Liver (tissue), 9 donors: ENCODE data around the gene SSRP1. TPM values are rescaled to one million over a fixed set of nuclear protein-coding genes. Genes with fewer than 3 reads are reported as not detected.
"Not testable (repeated sequence)": the region's sequence is repeated elsewhere in the genome, so short reads cannot be mapped to it uniquely, and the experiment has no call there.

Experiments
- DNase-seq: peaks from one replicate; pipeline ENCODE4 v3.0.0-alpha.2; 2017; ENCODE audit warnings: low spot score
- H3K27ac ChIP-seq, 2 donors: one replicate each; pipeline ENCODE4 v1.7.0; 2013; ENCODE audit warnings: inconsistent platforms in 2 of 2, low read length in 2 of 2, control low read depth in 1 of 2, low read depth in 1 of 2, mild to moderate bottlenecking in 1 of 2
- H3K27me3 ChIP-seq, 4 donors: one replicate each; pipeline versions ENCODE4 v1.6.1 to v1.7.0; 2013; ENCODE audit warnings: low read length in 3 of 4, inconsistent platforms in 1 of 4, mild to moderate bottlenecking in 1 of 4, moderate library complexity in 1 of 4; ENCODE audit not compliant: control insufficient read depth in 4 of 4, insufficient read depth in 4 of 4
- H3K36me3 ChIP-seq, 4 donors: one replicate each; pipeline versions ENCODE4 v1.6.1 to v1.7.0; 2013; ENCODE audit warnings: low read length in 3 of 4, mild to moderate bottlenecking in 3 of 4, low read depth in 1 of 4, moderate library complexity in 1 of 4; ENCODE audit not compliant: control insufficient read depth in 4 of 4, insufficient read depth in 3 of 4
- H3K4me1 ChIP-seq, 4 donors: one replicate each; pipeline versions ENCODE4 v1.6.1 to v1.7.0; 2013; ENCODE audit warnings: low read length in 3 of 4, mild to moderate bottlenecking in 3 of 4, moderate library complexity in 1 of 4; ENCODE audit not compliant: control insufficient read depth in 4 of 4, insufficient read depth in 4 of 4
- H3K4me3 ChIP-seq, 3 donors: one replicate each; pipeline versions ENCODE4 v1.6.1 to v1.7.0; 2013; ENCODE audit warnings: low read length in 3 of 3, control low read depth in 1 of 3, low read depth in 1 of 3, mild to moderate bottlenecking in 1 of 3
- H3K9ac ChIP-seq, 2 donors: one replicate each; pipeline ENCODE4 v1.7.0; 2013; ENCODE audit warnings: low read length in 2 of 2, mild to moderate bottlenecking in 2 of 2, moderate library complexity in 2 of 2, control low read depth in 1 of 2, low read depth in 1 of 2
- H3K9me3 ChIP-seq, 4 donors: one replicate each; pipeline versions ENCODE4 v1.6.1 to v1.7.0; 2013; ENCODE audit warnings: low read length in 3 of 4; ENCODE audit not compliant: control insufficient read depth in 4 of 4
- EGR1 ChIP-seq, 2 donors: IDR thresholded peaks; 2 replicates each; pipeline ENCODE4 v1.6.1; 2016 to 2018; ENCODE audit warnings: antibody characterized with exemption in 2 of 2, low read depth in 2 of 2
- FOXA1 ChIP-seq: IDR thresholded peaks from 2 replicates; pipeline ENCODE4 v1.6.1; 2016; ENCODE audit warnings: antibody characterized with exemption
- FOXA2 ChIP-seq: IDR thresholded peaks from 2 replicates; pipeline ENCODE4 v1.6.1; 2016; ENCODE audit warnings: antibody characterized with exemption
- GABPA ChIP-seq, 2 donors: IDR thresholded peaks in 1 of 2; conservative IDR thresholded peaks in 1 of 2; 2 replicates each; pipeline ENCODE4 v1.6.1; 2016; ENCODE audit warnings: antibody characterized with exemption in 2 of 2, mild to moderate bottlenecking in 1 of 2, moderate library complexity in 1 of 2
- HNF4A ChIP-seq, 2 donors: conservative IDR thresholded peaks; 2 replicates each; pipeline ENCODE4 v1.6.1; 2016; ENCODE audit warnings: antibody characterized with exemption in 2 of 2, mild to moderate bottlenecking in 2 of 2
- HNF4G ChIP-seq: IDR thresholded peaks from 2 replicates; pipeline ENCODE4 v1.6.1; 2016; ENCODE audit warnings: antibody characterized with exemption
- JUND ChIP-seq, 2 donors: IDR thresholded peaks; 2 replicates each; pipeline ENCODE4 v1.6.1; 2016; ENCODE audit warnings: antibody characterized with exemption in 2 of 2
- NR2F2 ChIP-seq: IDR thresholded peaks from 2 replicates; pipeline ENCODE4 v1.6.1; 2016; ENCODE audit warnings: antibody characterized with exemption
- RAD21 ChIP-seq, 2 donors: IDR thresholded peaks; 2 replicates each; pipeline ENCODE4 v1.6.1; 2016; ENCODE audit warnings: antibody characterized with exemption in 2 of 2, mild to moderate bottlenecking in 2 of 2
- RXRA ChIP-seq, 2 donors: IDR thresholded peaks; 2 replicates each; pipeline ENCODE4 v1.6.1; 2017 to 2018; ENCODE audit warnings: antibody characterized with exemption in 2 of 2, mild to moderate bottlenecking in 1 of 2
- SP1 ChIP-seq: IDR thresholded peaks from 2 replicates; pipeline ENCODE4 v1.6.1; 2018; ENCODE audit warnings: antibody characterized with exemption, mild to moderate bottlenecking
- TAF1 ChIP-seq: conservative IDR thresholded peaks from 2 replicates; pipeline ENCODE4 v1.6.1; 2016; ENCODE audit warnings: antibody characterized with exemption, mild to moderate bottlenecking
- YY1 ChIP-seq: IDR thresholded peaks from 2 replicates; pipeline ENCODE4 v1.6.1; 2016; ENCODE audit warnings: antibody characterized with exemption, mild to moderate bottlenecking
- WGBS: extraction: QIAGEN DNeasy Blood & Tissue Kit; methylation state at CpG from one replicate; pipeline ENCODE4 v1.1.7; 2013; 5-methylcytosine and 5-hydroxymethylcytosine counted together
- polyA plus RNA-seq, 2 donors: library from polyadenylated mRNA; stranded (reverse) in 1 of 2; unstranded in 1 of 2; fragments of 200-250 nt in 1 of 2; fragments of >200 nt in 1 of 2; fragmentation: Nextera tagmentation in 1 of 2; extraction: Ambion mirVana in 1 of 2; gene quantifications; one replicate each; pipeline versions ENCODE4 v1.2.1 to v1.2.3, GENCODE V29; 2013 to 2015
- total RNA-seq, 2 donors: library from RNA; depleted of rRNA; stranded (reverse); fragments of >200 nt; gene quantifications; one replicate each; pipeline ENCODE4 v1.2.3, GENCODE V29; 2014
- TF ChIP-seq, protein P1 (sequence below): IDR thresholded peaks from 2 replicates; pipeline ENCODE4 v1.6.1; 2016; ENCODE audit warnings: antibody characterized with exemption, mild to moderate bottlenecking
- TF ChIP-seq, protein P2 (sequence below): fragments of 150-350 bp; IDR thresholded peaks from 2 replicates; pipeline ENCODE4 v1.5.1; 2017; ENCODE audit warnings: improper control_type of control experiment, low read depth, low read length; ENCODE audit not compliant: missing input control
- TF ChIP-seq, protein P3 (sequence below): IDR thresholded peaks from 2 replicates; pipeline ENCODE4 v1.6.1; 2016; ENCODE audit warnings: antibody characterized with exemption
- TF ChIP-seq, protein P4 (sequence below): IDR thresholded peaks from 2 replicates; pipeline ENCODE4 v1.6.1; 2016; ENCODE audit warnings: antibody characterized with exemption
- TF ChIP-seq, protein P5 (sequence below): IDR thresholded peaks from 2 replicates; pipeline ENCODE4 v1.6.1; 2016; ENCODE audit warnings: antibody characterized with exemption
- donor health status: healthy.
- donor health status: healthy.
- donor health status: healthy.
- donor health status: healthy.
- donor health status: healthy.

Gene SSRP1
- total and polyA plus RNA-seq, 4 donors, result 13.9 to 45.3 (median 28.4) TPM

DNA sequence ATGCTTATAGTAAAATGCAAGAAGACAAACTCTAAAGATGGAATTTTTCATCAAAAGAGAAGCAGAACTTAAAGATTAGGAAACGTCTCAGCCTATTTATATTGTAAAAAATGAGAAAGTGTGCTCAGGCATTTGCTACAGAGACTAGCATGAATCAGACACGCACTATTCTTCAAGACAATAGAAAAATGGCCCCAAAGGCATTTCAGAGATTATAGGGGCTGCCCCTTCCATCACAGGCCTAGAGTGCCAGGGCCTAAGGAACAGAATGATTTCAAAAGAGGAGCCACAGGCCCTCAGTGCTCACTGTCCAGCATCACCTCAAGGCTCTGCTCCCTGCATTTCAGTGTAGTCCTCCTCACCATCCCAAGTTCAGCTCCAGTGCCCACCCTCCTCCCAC, 38.5 kb downstream of the SSRP1 start (continued):
- TF ChIP-seq YY1, result no peak
- TF ChIP-seq EGR1 (IDR thresholded peaks at IDR 0.05; ENCODE audit: low read depth in 2 of 2), result no peak
- no peak for TF ChIP-seq SP1
- no peak for TF ChIP-seq TAF1

DNA sequence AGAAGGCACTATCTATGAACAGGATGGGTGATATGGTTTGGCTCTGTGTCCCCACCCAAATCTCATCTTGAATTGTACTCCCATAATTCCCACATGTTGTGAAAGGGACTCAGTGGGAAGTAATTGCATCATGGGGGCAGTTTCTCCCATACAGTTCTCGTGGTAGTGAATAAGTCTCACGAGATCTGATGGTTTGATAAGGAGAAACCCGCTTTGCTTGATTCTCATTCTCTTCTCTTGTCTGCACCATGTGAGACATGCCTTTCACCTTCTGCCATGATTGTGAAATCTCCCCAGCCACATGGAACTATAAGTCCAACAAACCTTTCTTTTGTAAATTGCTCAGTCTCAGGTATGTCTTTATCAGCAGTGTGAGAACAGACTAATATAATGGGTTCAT, 39.5 kb downstream of the SSRP1 start:
- not testable (repeated sequence) for H3K27ac ChIP-seq, H3K9ac ChIP-seq, H3K4me3 ChIP-seq, H3K9me3 ChIP-seq, DNase-seq, H3K27me3 ChIP-seq
- peaks cover 17 to 22% (median 19%) of the 10 kb centered on the region in 4 donors for H3K4me1 ChIP-seq
- peaks cover 9 to 31% (median 28%) of the 10 kb centered on the region in 4 donors for H3K36me3 ChIP-seq
- 96% methylated on average over 3 of the region's 3 CpGs for WGBS

DNA sequence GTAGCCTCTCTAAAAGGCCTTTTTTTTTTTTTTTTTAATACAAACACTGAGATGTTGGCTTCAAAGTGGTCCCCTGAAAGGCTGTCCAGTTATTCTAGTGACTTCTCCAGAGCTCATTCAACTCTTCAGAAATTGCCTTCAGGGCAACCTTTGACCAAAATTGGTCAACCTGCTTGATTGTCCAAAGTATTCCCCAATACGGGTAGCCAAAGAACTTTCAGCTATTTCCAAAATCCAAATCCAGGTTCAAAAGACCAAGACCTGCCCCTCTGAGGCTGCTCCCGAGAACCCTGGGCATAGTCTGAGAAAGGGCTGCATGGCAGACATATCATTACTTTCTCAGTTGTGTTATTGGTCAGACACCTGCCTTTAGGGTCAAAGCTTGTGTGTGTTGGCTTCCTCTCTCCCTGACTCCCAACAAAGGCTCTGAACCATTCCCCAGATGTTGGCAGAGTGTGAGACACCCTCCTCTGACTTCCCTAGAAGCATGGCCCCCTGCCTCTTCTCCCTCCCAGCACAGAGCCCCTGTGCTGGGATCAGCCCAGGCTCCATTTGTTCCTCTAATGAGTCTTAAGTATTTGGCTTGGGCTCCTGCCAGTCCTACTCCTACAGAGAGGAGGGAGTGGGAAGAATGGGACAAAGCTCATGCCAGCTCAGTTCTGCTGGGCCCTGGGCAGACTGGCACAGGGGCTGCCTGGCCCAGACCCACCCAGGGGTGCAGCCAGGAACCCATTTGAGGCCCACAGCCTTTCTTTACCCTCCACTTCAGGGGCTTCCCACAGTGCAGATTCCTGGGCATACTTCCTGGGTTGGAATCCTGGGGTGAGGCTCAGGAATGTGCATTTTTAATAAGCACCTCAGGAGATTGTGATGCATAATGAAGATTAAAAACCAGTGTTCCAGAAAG, 41.2 kb downstream of the SSRP1 start:
- peaks cover 0 to 5% (median 1%) of the 10 kb centered on the region in 4 donors for H3K9me3 ChIP-seq
- TF ChIP-seq, protein P1, sequence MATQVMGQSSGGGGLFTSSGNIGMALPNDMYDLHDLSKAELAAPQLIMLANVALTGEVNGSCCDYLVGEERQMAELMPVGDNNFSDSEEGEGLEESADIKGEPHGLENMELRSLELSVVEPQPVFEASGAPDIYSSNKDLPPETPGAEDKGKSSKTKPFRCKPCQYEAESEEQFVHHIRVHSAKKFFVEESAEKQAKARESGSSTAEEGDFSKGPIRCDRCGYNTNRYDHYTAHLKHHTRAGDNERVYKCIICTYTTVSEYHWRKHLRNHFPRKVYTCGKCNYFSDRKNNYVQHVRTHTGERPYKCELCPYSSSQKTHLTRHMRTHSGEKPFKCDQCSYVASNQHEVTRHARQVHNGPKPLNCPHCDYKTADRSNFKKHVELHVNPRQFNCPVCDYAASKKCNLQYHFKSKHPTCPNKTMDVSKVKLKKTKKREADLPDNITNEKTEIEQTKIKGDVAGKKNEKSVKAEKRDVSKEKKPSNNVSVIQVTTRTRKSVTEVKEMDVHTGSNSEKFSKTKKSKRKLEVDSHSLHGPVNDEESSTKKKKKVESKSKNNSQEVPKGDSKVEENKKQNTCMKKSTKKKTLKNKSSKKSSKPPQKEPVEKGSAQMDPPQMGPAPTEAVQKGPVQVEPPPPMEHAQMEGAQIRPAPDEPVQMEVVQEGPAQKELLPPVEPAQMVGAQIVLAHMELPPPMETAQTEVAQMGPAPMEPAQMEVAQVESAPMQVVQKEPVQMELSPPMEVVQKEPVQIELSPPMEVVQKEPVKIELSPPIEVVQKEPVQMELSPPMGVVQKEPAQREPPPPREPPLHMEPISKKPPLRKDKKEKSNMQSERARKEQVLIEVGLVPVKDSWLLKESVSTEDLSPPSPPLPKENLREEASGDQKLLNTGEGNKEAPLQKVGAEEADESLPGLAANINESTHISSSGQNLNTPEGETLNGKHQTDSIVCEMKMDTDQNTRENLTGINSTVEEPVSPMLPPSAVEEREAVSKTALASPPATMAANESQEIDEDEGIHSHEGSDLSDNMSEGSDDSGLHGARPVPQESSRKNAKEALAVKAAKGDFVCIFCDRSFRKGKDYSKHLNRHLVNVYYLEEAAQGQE, result no peak
- TF ChIP-seq YY1 (peak; percentile 19), RXRA (IDR thresholded peaks at IDR 0.05) (peak; percentile 37 to 70), NR2F2 (no peak), HNF4A (conservative IDR thresholded peaks at IDR 0.05) (peak; percentile 81 to 85), SP1 (peak; percentile 20), FOXA1 (no peak), FOXA2 (no peak), RAD21 (IDR thresholded peaks at IDR 0.05) (no peak), GABPA (IDR thresholded peaks at IDR 0.05 in 1 of 2, conservative IDR thresholded peaks at IDR 0.05 in 1 of 2) (no peak), JUND (IDR thresholded peaks at IDR 0.05) (peak in 1 of 2 donors; percentile 25), EGR1 (IDR thresholded peaks at IDR 0.05; ENCODE audit: low read depth in 2 of 2) (no peak), HNF4G (peak; percentile 37), TAF1 (no peak)
- TF ChIP-seq, protein P2, sequence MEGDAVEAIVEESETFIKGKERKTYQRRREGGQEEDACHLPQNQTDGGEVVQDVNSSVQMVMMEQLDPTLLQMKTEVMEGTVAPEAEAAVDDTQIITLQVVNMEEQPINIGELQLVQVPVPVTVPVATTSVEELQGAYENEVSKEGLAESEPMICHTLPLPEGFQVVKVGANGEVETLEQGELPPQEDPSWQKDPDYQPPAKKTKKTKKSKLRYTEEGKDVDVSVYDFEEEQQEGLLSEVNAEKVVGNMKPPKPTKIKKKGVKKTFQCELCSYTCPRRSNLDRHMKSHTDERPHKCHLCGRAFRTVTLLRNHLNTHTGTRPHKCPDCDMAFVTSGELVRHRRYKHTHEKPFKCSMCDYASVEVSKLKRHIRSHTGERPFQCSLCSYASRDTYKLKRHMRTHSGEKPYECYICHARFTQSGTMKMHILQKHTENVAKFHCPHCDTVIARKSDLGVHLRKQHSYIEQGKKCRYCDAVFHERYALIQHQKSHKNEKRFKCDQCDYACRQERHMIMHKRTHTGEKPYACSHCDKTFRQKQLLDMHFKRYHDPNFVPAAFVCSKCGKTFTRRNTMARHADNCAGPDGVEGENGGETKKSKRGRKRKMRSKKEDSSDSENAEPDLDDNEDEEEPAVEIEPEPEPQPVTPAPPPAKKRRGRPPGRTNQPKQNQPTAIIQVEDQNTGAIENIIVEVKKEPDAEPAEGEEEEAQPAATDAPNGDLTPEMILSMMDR, result no peak
- TF ChIP-seq, protein P3, sequence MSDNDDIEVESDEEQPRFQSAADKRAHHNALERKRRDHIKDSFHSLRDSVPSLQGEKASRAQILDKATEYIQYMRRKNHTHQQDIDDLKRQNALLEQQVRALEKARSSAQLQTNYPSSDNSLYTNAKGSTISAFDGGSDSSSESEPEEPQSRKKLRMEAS, result no peak
- TF ChIP-seq, protein P4, sequence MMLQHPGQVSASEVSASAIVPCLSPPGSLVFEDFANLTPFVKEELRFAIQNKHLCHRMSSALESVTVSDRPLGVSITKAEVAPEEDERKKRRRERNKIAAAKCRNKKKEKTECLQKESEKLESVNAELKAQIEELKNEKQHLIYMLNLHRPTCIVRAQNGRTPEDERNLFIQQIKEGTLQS, result no peak
- TF ChIP-seq, protein P5, sequence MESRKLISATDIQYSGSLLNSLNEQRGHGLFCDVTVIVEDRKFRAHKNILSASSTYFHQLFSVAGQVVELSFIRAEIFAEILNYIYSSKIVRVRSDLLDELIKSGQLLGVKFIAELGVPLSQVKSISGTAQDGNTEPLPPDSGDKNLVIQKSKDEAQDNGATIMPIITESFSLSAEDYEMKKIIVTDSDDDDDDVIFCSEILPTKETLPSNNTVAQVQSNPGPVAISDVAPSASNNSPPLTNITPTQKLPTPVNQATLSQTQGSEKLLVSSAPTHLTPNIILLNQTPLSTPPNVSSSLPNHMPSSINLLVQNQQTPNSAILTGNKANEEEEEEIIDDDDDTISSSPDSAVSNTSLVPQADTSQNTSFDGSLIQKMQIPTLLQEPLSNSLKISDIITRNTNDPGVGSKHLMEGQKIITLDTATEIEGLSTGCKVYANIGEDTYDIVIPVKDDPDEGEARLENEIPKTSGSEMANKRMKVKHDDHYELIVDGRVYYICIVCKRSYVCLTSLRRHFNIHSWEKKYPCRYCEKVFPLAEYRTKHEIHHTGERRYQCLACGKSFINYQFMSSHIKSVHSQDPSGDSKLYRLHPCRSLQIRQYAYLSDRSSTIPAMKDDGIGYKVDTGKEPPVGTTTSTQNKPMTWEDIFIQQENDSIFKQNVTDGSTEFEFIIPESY, result no peak
- no peaks in the 10 kb centered on the region for H3K27me3 ChIP-seq
- H3K4me3 ChIP-seq, result no peak overlapping the region
- peak overlapping the region; percentile 0 for H3K27ac ChIP-seq
- peaks cover 2 to 14% (median 11%) of the 10 kb centered on the region in 4 donors for H3K36me3 ChIP-seq
- peaks cover 17 to 23% (median 23%) of the 10 kb centered on the region in 4 donors for H3K4me1 ChIP-seq
- DNase-seq, result no peak
- WGBS, result 35% methylated on average over 2 of the region's 2 CpGs
- no peak overlapping the region for H3K9ac ChIP-seq
